B cell (primary cell): ENCODE results near the gene GDF7. TPM values are rescaled to one million over a fixed set of nuclear protein-coding genes. Genes with fewer than 3 reads are reported as not detected.

Source experiments
- ATAC-seq: fragments of 200-7000 bp; cut with Tn5 transposase; one replicate; pipeline ENCODE4 v1.10.0; 2021; ENCODE audit warnings: low read depth, mild to moderate bottlenecking, moderate number of reproducible peaks, moderate library complexity
- CTCF ChIA-PET: fragments of 350-600 bp; sonication (Branson Sonifier 250); formaldehyde crosslinking; loops from one replicate; lab custom pipeline; 2021; ENCODE audit warnings: antibody characterized with exemption, inconsistent platforms; lab: Charles Lee
- POLR2A ChIA-PET: fragments of 350-600 bp; sonication (Branson Sonifier 250); formaldehyde crosslinking; loops from one replicate; lab custom pipeline; 2021; ENCODE audit warnings: antibody characterized with exemption; lab: Charles Lee
- DNase-seq: peaks from one replicate; pipeline ENCODE4 v3.0.0; 2013
- H2AFZ ChIP-seq: 2 replicates; pipeline ENCODE4 v1.6.1; 2012; ENCODE audit warnings: mild to moderate bottlenecking, low read depth, low read length; ENCODE audit not compliant: insufficient read depth, poor library complexity, severe bottlenecking
- H3K27ac ChIP-seq, 2 donors: 1 replicate in 1 of 2; 2 replicates in 1 of 2; pipeline ENCODE4 v1.5.1; 2012 to 2013; ENCODE audit warnings: low read length in 2 of 2, mild to moderate bottlenecking in 2 of 2, moderate library complexity in 1 of 2
- H3K27me3 ChIP-seq, 4 experiments: fragments of 200-600 bp in 1 of 4; sonication (generic) in 1 of 4; replicated peaks in 1 of 4; 1 replicate in 2 of 4; 2 replicates in 2 of 4; pipeline versions ENCODE4 v1.6.1 to v1.7.0; 2013 to 2016; ENCODE audit warnings: low read length in 3 of 4, mild to moderate bottlenecking in 2 of 4, mixed read lengths in 1 of 4, moderate library complexity in 1 of 4; ENCODE audit not compliant: insufficient read depth in 4 of 4, control insufficient read depth in 3 of 4; ENCODE audit errors: control extremely low read depth in 1 of 4
- H3K36me3 ChIP-seq, 2 experiments: replicated peaks in 1 of 2; 1 replicate in 1 of 2; 2 replicates in 1 of 2; pipeline versions ENCODE4 v1.6.1 to v1.7.1; 2013; ENCODE audit warnings: low read length in 1 of 2; ENCODE audit not compliant: insufficient read depth in 2 of 2, control insufficient read depth in 1 of 2; ENCODE audit errors: control extremely low read depth in 1 of 2, extremely low read depth in 1 of 2
- H3K4me1 ChIP-seq, 2 donors: fragments of 200-600 bp in 1 of 2; sonication (generic) in 1 of 2; 1 replicate in 1 of 2; 2 replicates in 1 of 2; pipeline versions ENCODE4 v1.5.1 to v1.6.1; 2013 to 2017; ENCODE audit warnings: low read length in 2 of 2; ENCODE audit not compliant: control insufficient read depth in 2 of 2, insufficient read depth in 2 of 2
- H3K4me2 ChIP-seq: replicated peaks from 2 replicates; pipeline ENCODE3; 2012; ENCODE audit warnings: mild to moderate bottlenecking, low read depth, low read length; ENCODE audit not compliant: poor library complexity, severe bottlenecking
- H3K4me3 ChIP-seq, 5 experiments: fragments of 200-600 bp in 1 of 5; sonication (generic) in 1 of 5; 1 replicate in 3 of 5; 2 replicates in 2 of 5; pipeline versions ENCODE4 v1.5.1 to v1.7.0; 2011 to 2016; ENCODE audit warnings: low read length in 4 of 5, mild to moderate bottlenecking in 4 of 5, low read depth in 2 of 5, control low read depth in 1 of 5, moderate library complexity in 1 of 5; ENCODE audit not compliant: insufficient read depth in 1 of 5; ENCODE audit errors: control extremely low read depth in 1 of 5, extremely low read depth in 1 of 5
- H3K79me2 ChIP-seq: fragments of 200-600 bp; sonication (generic); one replicate; pipeline ENCODE4 v1.6.0; 2016; ENCODE audit warnings: low read length; ENCODE audit not compliant: control insufficient read depth, insufficient read depth
- H3K9ac ChIP-seq: fragments of 200-600 bp; sonication (generic); 2 replicates; pipeline ENCODE4 v1.6.1; 2017; ENCODE audit warnings: mild to moderate bottlenecking, low read length, moderate library complexity
- H3K9me3 ChIP-seq, 3 donors: one replicate each; pipeline versions ENCODE4 v1.6.1 to v1.7.1; 2013; ENCODE audit warnings: low read length in 2 of 3; ENCODE audit not compliant: control insufficient read depth in 2 of 3, insufficient read depth in 1 of 3; ENCODE audit errors: control extremely low read depth in 1 of 3
- H4K20me1 ChIP-seq: 2 replicates; pipeline ENCODE4 v1.6.0; 2012; ENCODE audit warnings: mild to moderate bottlenecking, low read length; ENCODE audit not compliant: insufficient read depth, control insufficient read depth, poor library complexity, severe bottlenecking
- H3K27ac Mint-ChIP-seq: one replicate; pipeline ENCODE4 v1.8.0; 2021; ENCODE audit warnings: mixed read lengths
- H3K27me3 Mint-ChIP-seq: one replicate; pipeline ENCODE4 v1.8.0; 2021; ENCODE audit warnings: mixed read lengths
- H3K4me1 Mint-ChIP-seq: one replicate; pipeline ENCODE4 v1.8.0; 2021; ENCODE audit warnings: mixed read lengths
- H3K4me3 Mint-ChIP-seq: one replicate; pipeline ENCODE4 v1.8.0; 2021; ENCODE audit warnings: mixed read lengths
- H3K9me3 Mint-ChIP-seq: one replicate; pipeline ENCODE4 v1.8.0; 2022; ENCODE audit warnings: mixed read lengths; ENCODE audit not compliant: insufficient read depth
- CTCF ChIP-seq: fragments of 200-600 bp; IDR thresholded peaks from one replicate; pipeline ENCODE4 v1.8.0; 2022; ENCODE audit warnings: antibody characterized with exemption, mild to moderate bottlenecking
- EZH2 ChIP-seq: IDR thresholded peaks from 2 replicates; pipeline ENCODE4 v1.6.1; 2012; ENCODE audit warnings: borderline replicate concordance, low read depth, mild to moderate bottlenecking, moderate library complexity, low read length; ENCODE audit not compliant: insufficient read depth, poor library complexity, severe bottlenecking
- WGBS: methylation state at CpG from one replicate; pipeline ENCODE4 v1.1.5; 2013; ENCODE audit warnings: missing lambda C conversion rate; ENCODE audit not compliant: insufficient coverage; 5-methylcytosine and 5-hydroxymethylcytosine counted together
- intact Hi-C: fragments of 100-400 bp; cut with micrococcal nuclease; formaldehyde crosslinking; loops from one replicate; pipeline ENCODE4 v1.10.0; 2022
- polyA plus RNA-seq: library from polyadenylated mRNA; depleted of rRNA; stranded (reverse); fragments of >200 nt; gene quantifications from 2 replicates; pipeline ENCODE4 v1.2.3, GENCODE V29; 2012
- total RNA-seq, 2 donors: library from RNA; stranded (reverse); fragments of 120-200 nt in 1 of 2; gene quantifications; 1 replicate in 1 of 2; 2 replicates in 1 of 2; pipeline versions ENCODE4 v1.2.3 to v1.2.4, GENCODE V29; 2013 to 2022

The GDF7 gene
- total and polyA plus RNA-seq, 2 donors (not counting 1 experiment from before 2014, with no cell fraction given) = 7.0 to 15.3 TPM

DNA sequence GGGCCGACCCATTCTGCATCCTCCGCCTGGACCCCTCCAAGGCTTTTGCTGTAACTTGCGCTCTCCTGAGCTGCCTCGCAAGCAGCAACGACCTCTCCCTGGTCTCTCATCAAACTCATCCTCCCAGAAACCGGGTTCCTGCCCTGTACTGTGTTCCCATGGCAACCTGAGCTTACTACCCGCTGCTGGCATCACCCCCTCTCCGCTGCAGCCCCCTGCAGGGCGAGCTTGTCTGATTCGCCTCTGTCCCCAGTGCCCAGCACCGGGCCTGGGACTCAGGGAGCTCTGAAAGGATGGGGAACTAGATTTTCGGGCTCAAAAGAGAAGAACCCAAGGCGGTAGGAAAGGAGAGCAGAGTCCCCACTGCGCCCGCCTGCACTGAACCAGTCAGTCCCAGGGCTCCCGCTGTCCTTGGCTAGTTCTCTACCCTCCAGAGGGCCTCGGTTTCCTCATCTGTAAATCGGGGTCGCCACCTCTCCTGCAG lies 16.5 kb upstream of the GDF7 start:
- peaks cover 41 to 49% of the 10 kb centered on the region in 2 donors for H3K4me1 ChIP-seq
- peak; percentile 2 for ATAC-seq
- peaks cover 0 to 3% of the 10 kb centered on the region in 2 experiments for H3K36me3 ChIP-seq
- TF ChIP-seq EZH2 (no peak), CTCF (no peak)
- Mint-ChIP-seq H3K9me3 (no peaks in the 10 kb centered on the region), H3K4me3 (peak overlapping the region; percentile 88), H3K27ac (peak overlapping the region; percentile 97), H3K4me1 (peaks cover 50% of the 10 kb centered on the region), H3K27me3 (peaks cover 3% of the 10 kb centered on the region)
- peak overlapping the region; percentile 73 to 90 (median 81) for H3K4me3 ChIP-seq
- 12% methylated on average over 19 of the region's 19 CpGs for WGBS
- peaks cover 0 to 4% (median 0%) of the 10 kb centered on the region in 4 experiments for H3K27me3 ChIP-seq
- H3K79me2 ChIP-seq = peaks cover 41% of the 10 kb centered on the region
- peaks cover 6% of the 10 kb centered on the region for H4K20me1 ChIP-seq
- peak overlapping the region; percentile 85 for H3K9ac ChIP-seq
- peak overlapping the region; percentile 91 to 94 for H3K27ac ChIP-seq
- H2AFZ ChIP-seq = peak overlapping the region; percentile 64
- H3K4me2 ChIP-seq = peak overlapping the region; percentile 95
- DNase-seq = no peak
- H3K9me3 ChIP-seq = peaks cover 0 to 2% (median 0%) of the 10 kb centered on the region in 3 donors
- CTCF ChIA-PET = interaction anchor here (0.9 to 9.9 kb wide), 22 partner anchors 8 to 635 kb away, joined by 3 to 139 read pairs (median 6); partner anchors contain the start of genes GDF7, LDAH and RHOB
- POLR2A ChIA-PET = interaction anchor here (0.9 to 2.9 kb wide), 9 partner anchors 11 to 298 kb away, joined by 3 to 29 read pairs (median 4); partner anchors contain the start of genes GDF7 and RHOB
- intact Hi-C loops = loop anchor here (2.0 to 5.0 kb wide), 3 partner anchors 53 to 750 kb away; partner anchors contain the start of genes LAPTM4A and TTC32
